OCI-LY1 (cell line): ENCODE results near the gene RTP5.

Source experiments
- H2AFZ ChIP-seq: fragments of 200-600 bp; sonication (generic), shearing (Covaris generic); 2 replicates; pipeline ENCODE4 v1.6.0; 2014; ENCODE audit warnings: antibody characterized with exemption, mild to moderate bottlenecking, low read length
- H3F3A ChIP-seq: fragments of 200-600 bp; sonication (generic), shearing (Covaris generic); 2 replicates; pipeline ENCODE4 v1.6.0; 2014; ENCODE audit warnings: mild to moderate bottlenecking, antibody characterized with exemption, low read length, moderate library complexity; ENCODE audit not compliant: insufficient read depth
- H3K27ac ChIP-seq: fragments of 200-600 bp; sonication (generic); 2 replicates; pipeline ENCODE4 v1.5.1; 2014; ENCODE audit warnings: low read length, mixed run types, mild to moderate bottlenecking, low read depth; ENCODE audit not compliant: poor library complexity, severe bottlenecking
- H3K27me3 ChIP-seq: fragments of 200-600 bp; sonication (generic); 2 replicates; pipeline ENCODE4 v1.6.0; 2014; ENCODE audit warnings: antibody characterized with exemption, mild to moderate bottlenecking, low read length, moderate library complexity; ENCODE audit not compliant: insufficient read depth
- H3K36me3 ChIP-seq: fragments of 200-600 bp; sonication (generic); 2 replicates; pipeline ENCODE4 v1.6.1; 2014; ENCODE audit warnings: mild to moderate bottlenecking, antibody characterized with exemption, low read length, moderate library complexity, mixed read lengths; ENCODE audit not compliant: insufficient read depth
- H3K4me1 ChIP-seq: fragments of 200-600 bp; sonication (generic); 2 replicates; pipeline ENCODE4 v1.5.1; 2014; ENCODE audit warnings: mild to moderate bottlenecking, low read length, moderate library complexity; ENCODE audit not compliant: insufficient read depth, severe bottlenecking
- H3K4me2 ChIP-seq: fragments of 200-600 bp; sonication (generic), shearing (Covaris generic); 2 replicates; pipeline ENCODE4 v1.6.1; 2014; ENCODE audit warnings: low read length
- H3K4me3 ChIP-seq: fragments of 200-600 bp; sonication (generic); 2 replicates; pipeline ENCODE4 v1.5.1; 2014; ENCODE audit warnings: low read length, low read depth, mild to moderate bottlenecking, mixed read lengths; ENCODE audit not compliant: poor library complexity, severe bottlenecking
- H3K79me2 ChIP-seq: fragments of 200-600 bp; shearing (Covaris generic); 2 replicates; pipeline ENCODE4 v1.6.1; 2016; ENCODE audit warnings: mixed run types, low read length, mixed read lengths; ENCODE audit not compliant: insufficient read depth
- H3K9ac ChIP-seq: fragments of 200-600 bp; sonication (generic), shearing (Covaris generic); 2 replicates; pipeline ENCODE4 v1.6.1; 2014; ENCODE audit warnings: mild to moderate bottlenecking, low read length, mixed read lengths
- H3K9me2 ChIP-seq: fragments of 200-600 bp; sonication (generic), shearing (Covaris generic); 2 replicates; pipeline ENCODE4 v1.6.1; 2014; ENCODE audit warnings: low read depth, mild to moderate bottlenecking, low read length, mixed read lengths
- H3K9me3 ChIP-seq: fragments of 200-600 bp; shearing (Covaris generic); 2 replicates; pipeline ENCODE4 v1.6.1; 2014; ENCODE audit warnings: low read length, mixed read lengths
- H4K20me1 ChIP-seq: fragments of 200-600 bp; sonication (generic), shearing (Covaris generic); 2 replicates; pipeline ENCODE4 v1.6.0; 2016; ENCODE audit warnings: mild to moderate bottlenecking, low read length; ENCODE audit not compliant: insufficient read depth
- CTCF ChIP-seq: fragments of 200-600 bp; sonication (generic), shearing (Covaris generic); IDR thresholded peaks from 2 replicates; pipeline ENCODE4 v1.5.1; 2017; ENCODE audit warnings: mild to moderate bottlenecking, antibody characterized with exemption, low read length, moderate library complexity, mixed read lengths
- EZH2 ChIP-seq: fragments of 200-600 bp; sonication (generic), shearing (Covaris generic); IDR thresholded peaks from 2 replicates; pipeline ENCODE4 v1.8.0; 2017; ENCODE audit warnings: borderline replicate concordance, mixed run types, mild to moderate bottlenecking, antibody characterized with exemption, low read length, moderate library complexity, mixed read lengths

RTP5 gene

GRCh38 chr2:241894681-241895426, 25.3 kb downstream of the RTP5 start:
- no peak overlapping the region for H2AFZ ChIP-seq
- no peak overlapping the region for H3K4me2 ChIP-seq
- TF ChIP-seq EZH2: no peak
- no peak for TF ChIP-seq CTCF
- H3K9ac ChIP-seq: no peak overlapping the region
- H3K36me3 ChIP-seq: no peaks in the 10 kb centered on the region
- H3K9me3 ChIP-seq: no peaks in the 10 kb centered on the region
- H3K27me3 ChIP-seq: no peaks in the 10 kb centered on the region
- no peaks in the 10 kb centered on the region for H4K20me1 ChIP-seq
- H3K27ac ChIP-seq: no peak overlapping the region
- no peaks in the 10 kb centered on the region for H3K4me1 ChIP-seq
- H3F3A ChIP-seq: no peaks in the 10 kb centered on the region
- H3K4me3 ChIP-seq: no peak overlapping the region
- no peaks in the 10 kb centered on the region for H3K9me2 ChIP-seq
- no peaks in the 10 kb centered on the region for H3K79me2 ChIP-seq

- Histone ChIP-seq H3K27ac (no peak overlapping the region), H3K4me2 (no peak overlapping the region), H3K4me1 (no peaks in the 10 kb centered on the region), H3F3A (no peaks in the 10 kb centered on the region), H3K27me3 (no peaks in the 10 kb centered on the region), H3K4me3 (no peak overlapping the region), H3K36me3 (no peaks in the 10 kb centered on the region), H3K9me3 (no peaks in the 10 kb centered on the region), H3K9ac (no peak overlapping the region), H2AFZ (no peak overlapping the region), H3K9me2 (no peaks in the 10 kb centered on the region), H3K79me2 (no peaks in the 10 kb centered on the region), H4K20me1 (no peaks in the 10 kb centered on the region)
- TF ChIP-seq CTCF (no peak), EZH2 (no peak)
Observed at GRCh38 chr2:241895427-241895711, 25.8 kb downstream of the RTP5 start.

GRCh38 chr2:241895712-241896641, 26.4 kb downstream of the RTP5 start:
- no peaks in the 10 kb centered on the region for H3K36me3 ChIP-seq
- no peak overlapping the region for H3K4me2 ChIP-seq
- H4K20me1 ChIP-seq: no peaks in the 10 kb centered on the region
- no peak overlapping the region for H2AFZ ChIP-seq
- no peak overlapping the region for H3K27ac ChIP-seq
- no peaks in the 10 kb centered on the region for H3K27me3 ChIP-seq
- no peak for TF ChIP-seq EZH2
- no peak for TF ChIP-seq CTCF
- no peak overlapping the region for H3K4me3 ChIP-seq
- no peaks in the 10 kb centered on the region for H3F3A ChIP-seq
- no peaks in the 10 kb centered on the region for H3K4me1 ChIP-seq
- H3K9ac ChIP-seq: no peak overlapping the region
- H3K79me2 ChIP-seq: no peaks in the 10 kb centered on the region
- H3K9me3 ChIP-seq: no peaks in the 10 kb centered on the region
- no peaks in the 10 kb centered on the region for H3K9me2 ChIP-seq
